ENCODE results near the gene PTPRO. TPM values are rescaled to one million over a fixed set of nuclear protein-coding genes. Genes with fewer than 3 reads are reported as not detected.

Gene PTPRO
- total RNA-seq, 1 experiment from 2014 or later, result 0.52 TPM

DNA sequence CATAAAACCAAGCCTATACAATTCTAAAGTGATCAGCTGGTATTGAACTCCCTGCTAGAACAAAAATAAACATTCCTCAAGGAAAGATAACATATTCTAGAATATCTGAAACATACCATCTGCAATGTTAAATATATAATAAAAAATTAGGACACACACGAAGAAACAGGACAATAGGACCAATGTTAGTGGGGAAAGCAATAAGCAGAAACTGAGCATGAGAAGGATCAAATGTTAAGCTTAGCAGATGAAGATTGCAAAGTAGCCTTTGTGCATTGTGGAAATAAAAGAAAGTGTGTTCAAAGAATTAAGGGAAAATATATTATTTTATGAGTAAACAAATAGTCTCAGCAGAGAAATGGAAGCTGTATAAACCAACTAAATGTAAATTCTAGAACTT lies 286.1 kb downstream of the PTPRO start:
- Histone ChIP-seq H2BK120ac (ENCODE audit: low read depth, low read length, poor library complexity, severe bottlenecking) (no peak overlapping the region), H2AK5ac (ENCODE audit: insufficient read length, low read length) (no peak overlapping the region), H2BK15ac (ENCODE audit: low read depth, low read length) (no peak overlapping the region), H4K20me1 (ENCODE audit: control insufficient read depth, insufficient read depth, insufficient read length) (no peaks in the 10 kb centered on the region), H3K9ac (ENCODE audit: extremely low read depth, insufficient read length, low read length) (no peak overlapping the region), H3K79me2 (ENCODE audit: insufficient read depth, low read length) (no peaks in the 10 kb centered on the region), H3K4me1 (ENCODE audit: insufficient read depth, low read length) (no peaks in the 10 kb centered on the region), H2AFZ (ENCODE audit: low read length) (no peak overlapping the region), H2BK5ac (ENCODE audit: insufficient read length, low read length) (no peak overlapping the region), H2BK20ac (ENCODE audit: low read depth, low read length, poor library complexity, severe bottlenecking) (no peak overlapping the region), H3K18ac (ENCODE audit: insufficient read length, low read depth, low read length) (no peak overlapping the region), H3K14ac (ENCODE audit: insufficient read depth, low read length) (no peak overlapping the region), H4K8ac (replicated peaks; ENCODE audit: insufficient read length, low read depth, low read length) (no peak overlapping the region), H3K56ac (ENCODE audit: insufficient read length, low read depth, low read length) (no peak overlapping the region), H2BK12ac (ENCODE audit: insufficient read length, low read depth, low read length) (no peak overlapping the region), H4K5ac (ENCODE audit: insufficient read length, low read depth, low read length) (no peak overlapping the region), H3K23me2 (ENCODE audit: insufficient read length, low read depth, low read length, poor library complexity, severe bottlenecking) (no peaks in the 10 kb centered on the region), H3K27ac (ENCODE audit: insufficient read length, low read depth, low read length) (no peak overlapping the region), H3K27me3 (ENCODE audit: insufficient read depth, low read length) (no peaks in the 10 kb centered on the region), H3T11ph (ENCODE audit: low read length) (no peak overlapping the region), H4K91ac (ENCODE audit: insufficient read length, low read depth, low read length) (no peak overlapping the region), H3K4me2 (ENCODE audit: insufficient read depth, insufficient read length, low read length) (no peak overlapping the region), H3K4ac (ENCODE audit: low read depth, low read length) (no peak overlapping the region), H3K9me3 (ENCODE audit: control insufficient read depth, low read depth, low read length) (no peaks in the 10 kb centered on the region), H3K79me1 (ENCODE audit: insufficient read depth, low read depth, low read length, poor library complexity, severe bottlenecking) (no peaks in the 10 kb centered on the region), H3K23ac (ENCODE audit: insufficient read length, low read depth, low read length) (no peak overlapping the region)
- DNase-seq, result no peak
- H3K27me3 Mint-ChIP-seq (ENCODE audit: low read depth), result no peaks in the 10 kb centered on the region
- H3K36me3 Mint-ChIP-seq (ENCODE audit: insufficient read depth in 1 of 3, low read depth in 3 of 3), result peaks cover 0 to 3% (median 0%) of the 10 kb centered on the region in 3 experiments; a peak in 2 of 7 replicates
- H3K9me3 Mint-ChIP-seq, result peaks cover 4 to 6% of the 10 kb centered on the region in 2 experiments; a peak in 4 of 5 replicates
- no CpG with 5 or more reads among the region's 1 CpG for WGBS (ENCODE audit: extremely low coverage, insufficient read length, low lambda C conversion rate)
- peaks cover 4% of the 10 kb centered on the region in 2 experiments; a peak in 2 of 4 replicates for H3K4me1 Mint-ChIP-seq
- H3K27ac Mint-ChIP-seq, result no peak overlapping the region
- TF ChIP-seq, protein P1, sequence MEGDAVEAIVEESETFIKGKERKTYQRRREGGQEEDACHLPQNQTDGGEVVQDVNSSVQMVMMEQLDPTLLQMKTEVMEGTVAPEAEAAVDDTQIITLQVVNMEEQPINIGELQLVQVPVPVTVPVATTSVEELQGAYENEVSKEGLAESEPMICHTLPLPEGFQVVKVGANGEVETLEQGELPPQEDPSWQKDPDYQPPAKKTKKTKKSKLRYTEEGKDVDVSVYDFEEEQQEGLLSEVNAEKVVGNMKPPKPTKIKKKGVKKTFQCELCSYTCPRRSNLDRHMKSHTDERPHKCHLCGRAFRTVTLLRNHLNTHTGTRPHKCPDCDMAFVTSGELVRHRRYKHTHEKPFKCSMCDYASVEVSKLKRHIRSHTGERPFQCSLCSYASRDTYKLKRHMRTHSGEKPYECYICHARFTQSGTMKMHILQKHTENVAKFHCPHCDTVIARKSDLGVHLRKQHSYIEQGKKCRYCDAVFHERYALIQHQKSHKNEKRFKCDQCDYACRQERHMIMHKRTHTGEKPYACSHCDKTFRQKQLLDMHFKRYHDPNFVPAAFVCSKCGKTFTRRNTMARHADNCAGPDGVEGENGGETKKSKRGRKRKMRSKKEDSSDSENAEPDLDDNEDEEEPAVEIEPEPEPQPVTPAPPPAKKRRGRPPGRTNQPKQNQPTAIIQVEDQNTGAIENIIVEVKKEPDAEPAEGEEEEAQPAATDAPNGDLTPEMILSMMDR (conservative IDR thresholded peaks at IDR 0.05), result no peak
- H3K4me3 Mint-ChIP-seq, result no peak overlapping the region

Data from H9 (cell line).